ENCODE results near the gene ING2.

The ING2 gene

DNA sequence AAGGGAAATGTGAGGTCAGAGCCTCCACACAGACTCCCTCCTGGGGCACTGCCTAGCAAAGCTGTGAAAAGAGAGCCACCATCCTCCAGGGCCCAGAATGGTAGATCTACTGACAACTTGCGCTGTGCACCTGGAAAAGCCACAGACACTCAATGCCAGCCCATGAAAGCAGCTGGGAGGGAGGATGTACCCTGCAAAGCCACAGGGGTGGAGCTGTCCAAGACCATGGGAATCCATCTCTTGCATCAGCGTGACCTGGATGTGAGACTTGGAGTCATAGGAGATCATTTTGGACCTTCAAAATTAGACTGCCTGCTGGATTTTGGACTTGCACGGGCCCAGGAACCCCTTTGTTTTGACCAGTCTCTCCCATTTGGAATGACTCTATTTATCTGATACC lies 37.6 kb upstream of the ING2 start:
- no peaks in the 10 kb centered on the region for H3K27me3 ChIP-seq (ENCODE audit: low read length)
- no peaks in the 10 kb centered on the region for H4K20me1 ChIP-seq (ENCODE audit: low read depth, low read length)
- H2AFZ ChIP-seq (ENCODE audit: low read depth, low read length, severe bottlenecking) = no peak overlapping the region
- TF ChIP-seq, protein P1, sequence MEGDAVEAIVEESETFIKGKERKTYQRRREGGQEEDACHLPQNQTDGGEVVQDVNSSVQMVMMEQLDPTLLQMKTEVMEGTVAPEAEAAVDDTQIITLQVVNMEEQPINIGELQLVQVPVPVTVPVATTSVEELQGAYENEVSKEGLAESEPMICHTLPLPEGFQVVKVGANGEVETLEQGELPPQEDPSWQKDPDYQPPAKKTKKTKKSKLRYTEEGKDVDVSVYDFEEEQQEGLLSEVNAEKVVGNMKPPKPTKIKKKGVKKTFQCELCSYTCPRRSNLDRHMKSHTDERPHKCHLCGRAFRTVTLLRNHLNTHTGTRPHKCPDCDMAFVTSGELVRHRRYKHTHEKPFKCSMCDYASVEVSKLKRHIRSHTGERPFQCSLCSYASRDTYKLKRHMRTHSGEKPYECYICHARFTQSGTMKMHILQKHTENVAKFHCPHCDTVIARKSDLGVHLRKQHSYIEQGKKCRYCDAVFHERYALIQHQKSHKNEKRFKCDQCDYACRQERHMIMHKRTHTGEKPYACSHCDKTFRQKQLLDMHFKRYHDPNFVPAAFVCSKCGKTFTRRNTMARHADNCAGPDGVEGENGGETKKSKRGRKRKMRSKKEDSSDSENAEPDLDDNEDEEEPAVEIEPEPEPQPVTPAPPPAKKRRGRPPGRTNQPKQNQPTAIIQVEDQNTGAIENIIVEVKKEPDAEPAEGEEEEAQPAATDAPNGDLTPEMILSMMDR (IDR thresholded peaks at IDR 0.05; ENCODE audit: insufficient read depth, low read length, poor library complexity, severe bottlenecking) = no peak
- no peak for TF ChIP-seq EZH2phosphoT487 (conservative IDR thresholded peaks at IDR 0.05; ENCODE audit: low read length)
- H3K9ac ChIP-seq (ENCODE audit: low read length) = no peak overlapping the region
- H3K4me2 ChIP-seq (ENCODE audit: low read depth, low read length, poor library complexity, severe bottlenecking) = no peak overlapping the region
- H3K9me2 ChIP-seq (replicated peaks; ENCODE audit: insufficient read depth, low read length) = no peaks in the 10 kb centered on the region
- no peaks in the 10 kb centered on the region for H3K79me2 ChIP-seq (ENCODE audit: insufficient read depth, low read length)
- no peak overlapping the region for H3K4me3 ChIP-seq (ENCODE audit: insufficient read depth, low read length, poor library complexity, severe bottlenecking)
- H3F3A ChIP-seq (ENCODE audit: insufficient read depth) = no peaks in the 10 kb centered on the region
- no peaks in the 10 kb centered on the region for H3K36me3 ChIP-seq (ENCODE audit: low read length)
- H3K27ac ChIP-seq (ENCODE audit: low read depth, low read length) = no peak overlapping the region
- no peaks in the 10 kb centered on the region for H3K9me3 ChIP-seq (ENCODE audit: insufficient read depth, low read length)

DNA sequence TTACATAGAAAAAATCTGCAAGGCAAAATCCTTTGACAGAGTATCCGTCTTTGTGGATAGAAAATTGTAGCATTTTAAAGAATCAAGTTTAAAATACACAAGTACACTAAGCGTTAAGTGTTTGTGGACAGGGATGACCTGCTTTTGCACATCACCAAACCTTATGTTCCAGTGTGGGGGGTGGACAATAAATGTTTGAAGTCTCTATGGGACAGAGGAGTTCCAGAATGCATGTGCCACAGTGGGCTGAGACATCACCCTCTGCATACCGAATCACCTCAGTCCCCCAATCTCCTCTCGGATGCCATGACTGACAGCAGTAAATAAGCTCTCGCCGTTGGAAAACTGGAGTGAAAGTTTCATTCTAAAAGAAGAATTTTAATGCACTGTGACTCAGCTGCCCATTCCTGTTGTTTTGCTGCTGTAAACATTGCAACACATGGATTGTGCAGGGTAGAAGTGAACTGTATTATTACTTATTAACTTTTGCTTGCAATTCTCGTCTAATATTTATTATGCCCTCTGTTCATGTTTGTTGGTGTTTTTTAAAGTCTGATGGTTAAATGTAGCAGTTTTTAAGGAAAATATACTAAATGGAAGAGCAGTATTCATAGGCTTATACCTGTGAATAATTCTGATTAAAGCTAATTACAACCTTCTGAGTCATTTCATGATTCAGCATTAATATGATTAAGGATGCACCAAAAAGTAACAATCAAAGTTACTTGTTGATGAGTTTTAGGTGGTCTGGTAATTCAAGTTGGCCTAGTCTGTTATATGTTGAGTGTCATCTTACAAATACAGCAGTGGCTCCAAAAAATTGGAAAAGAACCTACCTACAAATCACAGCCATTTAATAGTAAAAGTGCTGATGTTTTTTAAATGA lies 36.4 kb upstream of the ING2 start:
- Histone ChIP-seq H4K20me1 (ENCODE audit: low read depth, low read length) (no peaks in the 10 kb centered on the region), H3K9me2 (replicated peaks; ENCODE audit: insufficient read depth, low read length) (no peaks in the 10 kb centered on the region), H3K9me3 (ENCODE audit: insufficient read depth, low read length) (no peaks in the 10 kb centered on the region), H3K27me3 (ENCODE audit: low read length) (no peaks in the 10 kb centered on the region), H2AFZ (ENCODE audit: low read depth, low read length, severe bottlenecking) (no peak overlapping the region), H3K4me2 (ENCODE audit: low read depth, low read length, poor library complexity, severe bottlenecking) (no peak overlapping the region), H3K79me2 (ENCODE audit: insufficient read depth, low read length) (no peaks in the 10 kb centered on the region), H3K27ac (ENCODE audit: low read depth, low read length) (no peak overlapping the region), H3F3A (ENCODE audit: insufficient read depth) (no peaks in the 10 kb centered on the region), H3K4me3 (ENCODE audit: insufficient read depth, low read length, poor library complexity, severe bottlenecking) (no peak overlapping the region), H3K36me3 (ENCODE audit: low read length) (no peaks in the 10 kb centered on the region), H3K9ac (ENCODE audit: low read length) (no peak overlapping the region)
- no peak for TF ChIP-seq EZH2phosphoT487 (conservative IDR thresholded peaks at IDR 0.05; ENCODE audit: low read length)
- TF ChIP-seq, protein P1 (IDR thresholded peaks at IDR 0.05; ENCODE audit: insufficient read depth, low read length, poor library complexity, severe bottlenecking) = no peak

DNA sequence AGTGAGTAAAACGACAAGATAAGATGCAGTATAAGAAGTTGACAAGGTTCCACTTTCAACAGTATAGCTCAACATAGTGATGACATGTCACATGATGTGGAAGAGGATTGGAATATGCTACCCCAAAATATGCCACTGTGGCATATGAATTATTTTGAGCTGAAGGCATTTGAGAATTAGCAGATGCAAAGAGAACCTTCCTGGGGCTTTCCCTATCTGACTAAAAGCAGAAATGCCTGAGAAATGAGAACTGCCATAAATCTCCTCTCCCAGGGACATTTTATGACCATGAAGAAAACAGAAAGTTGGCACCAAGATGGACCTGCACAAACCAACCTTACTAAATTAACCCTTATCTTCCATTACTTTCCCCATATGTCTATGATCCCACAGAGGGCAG lies 35.6 kb upstream of the ING2 start:
- Histone ChIP-seq H3K9me2 (replicated peaks; ENCODE audit: insufficient read depth, low read length) (no peaks in the 10 kb centered on the region), H3K36me3 (ENCODE audit: low read length) (no peaks in the 10 kb centered on the region), H3F3A (ENCODE audit: insufficient read depth) (no peaks in the 10 kb centered on the region), H4K20me1 (ENCODE audit: low read depth, low read length) (no peaks in the 10 kb centered on the region), H3K9me3 (ENCODE audit: insufficient read depth, low read length) (no peaks in the 10 kb centered on the region), H3K27ac (ENCODE audit: low read depth, low read length) (no peak overlapping the region), H3K4me2 (ENCODE audit: low read depth, low read length, poor library complexity, severe bottlenecking) (no peak overlapping the region), H3K9ac (ENCODE audit: low read length) (no peak overlapping the region), H3K4me3 (ENCODE audit: insufficient read depth, low read length, poor library complexity, severe bottlenecking) (no peak overlapping the region), H2AFZ (ENCODE audit: low read depth, low read length, severe bottlenecking) (no peak overlapping the region), H3K79me2 (ENCODE audit: insufficient read depth, low read length) (no peaks in the 10 kb centered on the region), H3K27me3 (ENCODE audit: low read length) (no peaks in the 10 kb centered on the region)
- no peak for TF ChIP-seq EZH2phosphoT487 (conservative IDR thresholded peaks at IDR 0.05; ENCODE audit: low read length)
- TF ChIP-seq, protein P1 (IDR thresholded peaks at IDR 0.05; ENCODE audit: insufficient read depth, low read length, poor library complexity, severe bottlenecking) = no peak
